K562 (cell line): ENCODE results near the gene COL4A1. TPM values are rescaled to one million over a fixed set of nuclear protein-coding genes. Genes with fewer than 3 reads are reported as not detected.

Experiments
- ATAC-seq: fragments of 200-7000 bp; cut with Tn5 transposase; 3 replicates; pipeline ENCODE4 v1.9.1; 2020; ENCODE audit warnings: moderate library complexity
- BruUV-seq: library from RNA; stranded (reverse); fragments of 400-500 nt; replicated peaks from 2 replicates; lab custom pipeline; 2021; lab: Mats Ljungman, UMichigan
- CTCF ChIA-PET: fragments of 300-600 bp; formaldehyde crosslinking; extraction: SDS; loops from one replicate; lab custom pipeline; 2021; ENCODE audit warnings: low intra/inter-chr PET ratio; lab: Yijun Ruan, JAX
- POLR2A ChIA-PET: fragments of 300-600, 350-650 bp; sonication (Branson Sonifier 250); formaldehyde crosslinking; extraction: SDS; loops from one replicate; lab custom pipeline; 2021; ENCODE audit warnings: antibody characterized with exemption, inconsistent platforms; lab: Yijun Ruan, JAX
- DNase-seq, 4 experiments: peaks; one replicate each; pipeline versions ENCODE4 v3.0.0 to v3.0.0-alpha.2; 2011 to 2018; ENCODE audit warnings: low spot score in 3 of 4, mixed read lengths in 3 of 4; ENCODE audit errors: extremely low read depth in 1 of 4
- FAIRE-seq: peaks from 2 replicates; lab custom pipeline; 2011; peaks lifted over from hg19 to GRCh38; lab: Jason Lieb, UNC
- H2AFZ ChIP-seq: 2 replicates; pipeline ENCODE4 v1.6.0; 2011; ENCODE audit warnings: low read depth, low read length, control low read depth, inconsistent platforms
- H3K27ac ChIP-seq: fragments of 200-600 bp; 3 replicates; pipeline ENCODE4 v1.8.0; 2011; ENCODE audit warnings: low read depth, mild to moderate bottlenecking, control low read depth, inconsistent platforms, low read length, moderate library complexity, mixed read lengths; ENCODE audit errors: extremely low read depth
- H3K27me3 ChIP-seq, 2 experiments: fragments of 300-600 bp in 1 of 2; 2 replicates in 1 of 2; 3 replicates in 1 of 2; pipeline versions ENCODE4 v1.6.0 to v1.8.0; 2011; ENCODE audit warnings: inconsistent platforms in 2 of 2, low read length in 2 of 2, mild to moderate bottlenecking in 1 of 2, mixed read lengths in 1 of 2, moderate library complexity in 1 of 2; ENCODE audit not compliant: control insufficient read depth in 2 of 2, insufficient read depth in 2 of 2
- H3K36me3 ChIP-seq: fragments of 300-600 bp; 3 replicates; pipeline ENCODE4 v1.8.0; 2011; ENCODE audit warnings: mild to moderate bottlenecking, low read length, inconsistent platforms; ENCODE audit not compliant: control insufficient read depth, insufficient read depth
- H3K4me1 ChIP-seq, 2 experiments: fragments of 200-600 bp in 1 of 2; replicated peaks in 1 of 2; 2 replicates in 1 of 2; 3 replicates in 1 of 2; pipeline versions ENCODE4 v1.5.1 to v1.8.0; 2011; ENCODE audit warnings: inconsistent platforms in 2 of 2, low read length in 2 of 2, mild to moderate bottlenecking in 1 of 2, mixed read lengths in 1 of 2, moderate library complexity in 1 of 2; ENCODE audit not compliant: control insufficient read depth in 2 of 2, insufficient read depth in 2 of 2
- H3K4me2 ChIP-seq: 2 replicates; pipeline ENCODE4 v1.6.1; 2011; ENCODE audit warnings: low read length, control low read depth, inconsistent platforms, mixed read lengths; ENCODE audit not compliant: insufficient read depth
- H3K4me3 ChIP-seq: fragments of 200-600 bp; sonication (generic), shearing (Covaris generic); 2 replicates; pipeline ENCODE4 v1.5.1; 2016; ENCODE audit warnings: control low read depth, inconsistent platforms
- H3K79me2 ChIP-seq: fragments of 200-600 bp; 3 replicates; pipeline ENCODE4 v1.8.0; 2011; ENCODE audit warnings: low read length, inconsistent platforms; ENCODE audit not compliant: control insufficient read depth, insufficient read depth
- H3K9ac ChIP-seq, 2 experiments: 2 replicates each; pipeline versions ENCODE4 v1.6.0 to v1.6.1; 2011; ENCODE audit warnings: low read depth in 2 of 2, low read length in 2 of 2, control low read depth in 1 of 2, inconsistent platforms in 1 of 2, mild to moderate bottlenecking in 1 of 2, mixed read lengths in 1 of 2; ENCODE audit not compliant: insufficient read depth in 1 of 2
- H3K9me1 ChIP-seq: one replicate; pipeline ENCODE4 v1.6.0; 2011; ENCODE audit warnings: inconsistent platforms, mild to moderate bottlenecking, low read length, moderate library complexity; ENCODE audit not compliant: control insufficient read depth, insufficient read depth
- H3K9me3 ChIP-seq: replicated peaks from 2 replicates; pipeline ENCODE4 v1.5.1; 2011; ENCODE audit warnings: low read depth, low read length, inconsistent platforms; ENCODE audit not compliant: control insufficient read depth, insufficient read depth
- H4K20me1 ChIP-seq: replicated peaks from 2 replicates; pipeline ENCODE4 v1.6.1; 2011; ENCODE audit warnings: low read length, inconsistent platforms, mixed read lengths; ENCODE audit not compliant: control insufficient read depth, insufficient read depth
- FOXJ2 ChIP-seq: fragments of 200-800 bp; sonication (Bioruptor generic); IDR thresholded peaks from 2 replicates; pipeline ENCODE4 v1.6.1; 2016; ENCODE audit warnings: missing genetic modification characterization, missing compliant biosample characterization
- FOXM1 ChIP-seq, 2 experiments: fragments of 450-650 bp in 1 of 2; sonication (generic) in 1 of 2; formaldehyde crosslinking in 1 of 2; IDR thresholded peaks; 2 replicates each; pipeline versions ENCODE4 v1.6.1 to v1.9.0; 2017 to 2022; ENCODE audit warnings: low read depth in 2 of 2, mild to moderate bottlenecking in 2 of 2, missing genetic modification reagents in 1 of 2, moderate library complexity in 1 of 2
- HNRNPH1 ChIP-seq: fragments of 200-400 bp; formaldehyde crosslinking; optimal IDR thresholded peaks from 2 replicates; pipeline ENCODE3; 2017; ENCODE audit warnings: low read depth, mild to moderate bottlenecking, low read length, moderate library complexity
- KAT8 ChIP-seq: fragments of 450-650 bp; IDR thresholded peaks from 2 replicates; pipeline ENCODE4 v1.6.1; 2016; ENCODE audit warnings: low read depth, mild to moderate bottlenecking
- MCM5 ChIP-seq: fragments of 450-650 bp; IDR thresholded peaks from 2 replicates; pipeline ENCODE4 v1.6.1; 2016; ENCODE audit warnings: low read depth
- NUFIP1 ChIP-seq: fragments of 450-650 bp; IDR thresholded peaks from 2 replicates; pipeline ENCODE4 v1.6.1; 2018; ENCODE audit not compliant: partially characterized antibody
- ZNF134 ChIP-seq: fragments of 250-450 bp; sonication (Bioruptor Pico); conservative IDR thresholded peaks from 2 replicates; pipeline ENCODE4 v1.4.0; 2020
- WGBS: fragments of 100-300 bp; shearing (Covaris generic); methylation state at CpG from one replicate; pipeline ENCODE4 v1.1.6; 2016; ENCODE audit warnings: low coverage, mixed read lengths; ENCODE audit not compliant: insufficient coverage; ENCODE audit errors: missing lambda C conversion rate; 5-methylcytosine and 5-hydroxymethylcytosine counted together
- in situ Hi-C: fragments of 300-500 bp; cut with MboI; formaldehyde crosslinking; loops from 4 replicates; pipeline ENCODE4 v1.15.0; 2018; ENCODE audit warnings: inconsistent platforms, mixed read lengths
- intact Hi-C: fragments of 100-400 bp; cut with micrococcal nuclease; formaldehyde crosslinking; loops from 2 replicates; pipeline ENCODE4 v1.14.2; 2022
- polyA plus RNA-seq, 8 experiments: library from polyadenylated mRNA; depleted of rRNA in 4 of 8; stranded (reverse) in 5 of 8; unstranded in 3 of 8; fragments of >200 nt; fragmentation: Nextera tagmentation in 2 of 8; fragmentation: Illumina TruSeq in 1 of 8; extraction: Ambion mirVana in 2 of 8; extraction: Trizol in 1 of 8; gene quantifications; 2 replicates each; pipeline versions ENCODE4 v1.2.1 to v1.2.3, GENCODE V29; 2011 to 2014; ENCODE audit warnings: inconsistent platforms in 1 of 8, missing spikeins in 1 of 8
- total RNA-seq, 7 experiments: library from RNA; depleted of rRNA in 6 of 7; stranded (reverse); fragments of >200 nt in 6 of 7; fragmentation: Illumina TruSeq in 2 of 7; extraction: Trizol in 2 of 7; gene quantifications; 2 replicates each; pipeline versions ENCODE4 v1.2.1 to v1.2.3, GENCODE V29; 2011 to 2021; ENCODE audit warnings: low replicate concordance in 1 of 7
- TF ChIP-seq, protein P1 (sequence below), 3 experiments: fragments of 200-800 bp in 1 of 3; fragments of 250-450 bp in 1 of 3; fragments of 450-650 bp in 1 of 3; sonication (Bioruptor Pico) in 1 of 3; sonication (Bioruptor generic) in 1 of 3; formaldehyde crosslinking in 1 of 3; IDR thresholded peaks; 2 replicates each; pipeline versions ENCODE4 v1.6.1 to v1.8.0; 2016 to 2022; ENCODE audit warnings: mild to moderate bottlenecking in 2 of 3, missing genetic modification characterization in 2 of 3, missing compliant biosample characterization in 1 of 3, moderate library complexity in 1 of 3

The COL4A1 gene
- total and polyA plus RNA-seq, 9 of the 15 experiments (the other 6 are each of a cell fraction or from before 2014, with no cell fraction given) = 0.35 TPM; not detected in 8

DNA sequence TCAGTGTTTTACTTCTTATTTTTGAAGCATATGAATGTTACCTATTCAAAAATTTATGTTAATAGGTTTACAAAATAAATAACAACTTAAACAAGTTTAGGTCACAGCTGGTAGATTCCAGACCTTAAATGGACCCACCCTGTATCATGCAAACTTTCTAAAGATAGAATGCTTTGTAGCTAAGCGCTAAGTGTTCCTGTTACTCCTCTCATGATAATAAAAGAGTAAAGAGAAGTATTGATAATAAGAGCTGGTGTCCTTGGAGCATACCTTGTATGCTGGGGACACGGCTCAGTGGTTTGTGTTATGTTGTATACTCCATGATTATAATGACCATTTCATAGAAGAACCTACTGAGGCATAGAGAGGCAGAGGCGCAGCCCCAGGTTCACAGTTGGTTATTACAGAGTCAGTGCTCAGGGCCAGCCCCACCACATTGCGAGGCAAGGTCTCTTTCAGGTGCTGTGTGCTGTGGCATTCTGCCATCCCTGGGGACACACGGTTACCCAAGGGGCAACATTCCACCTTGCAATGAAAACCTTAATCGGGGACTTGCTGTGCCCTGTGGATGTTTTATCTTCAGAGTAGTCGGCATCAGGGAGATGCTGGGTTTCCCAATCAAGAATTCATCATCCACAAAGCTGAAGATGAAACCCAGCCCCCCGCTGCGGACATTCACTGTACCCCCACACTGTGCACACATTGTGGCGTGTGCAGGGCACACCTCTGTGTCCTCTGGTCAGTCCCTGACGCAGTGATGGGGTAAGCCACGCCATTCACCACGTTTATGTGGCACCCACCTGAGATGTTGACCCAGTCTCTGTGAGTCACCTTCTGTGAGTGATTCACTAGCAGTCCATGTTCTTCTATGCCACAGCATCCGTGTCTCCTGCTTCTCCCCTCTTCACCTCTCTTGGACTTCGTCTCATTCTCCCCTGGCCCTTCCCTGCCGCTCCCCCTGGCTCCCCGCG, 186.7 kb downstream of the COL4A1 start:
- H2AFZ ChIP-seq = no peak overlapping the region

More for the DNA sequence above, 186.7 kb downstream of the COL4A1 start:
- no peaks in the 10 kb centered on the region; the same call in 1 of the 2 replicates for H4K20me1 ChIP-seq
- H3K36me3 ChIP-seq = no peaks in the 10 kb centered on the region
- H3K27me3 ChIP-seq = peaks cover 2 to 42% of the 10 kb centered on the region in 2 experiments; a peak in 4 of 5 replicates
- no peaks in the 10 kb centered on the region for H3K9me3 ChIP-seq
- no peak for DNase-seq
- CTCF ChIA-PET = no interaction called here
- H3K4me2 ChIP-seq = no peak overlapping the region
- no peak for FAIRE-seq
- no peak for TF ChIP-seq FOXM1 (IDR thresholded peaks at IDR 0.05; ENCODE audit: low read depth)
- TF ChIP-seq FOXM1 (CRISPR knock-in tag; IDR thresholded peaks at IDR 0.05; ENCODE audit: low read depth) = no peak
- no peak for TF ChIP-seq FOXJ2 (tag)
- TF ChIP-seq KAT8 = no peak
- no peak for TF ChIP-seq HNRNPH1
- TF ChIP-seq NUFIP1 = no peak
- TF ChIP-seq, protein P1, sequence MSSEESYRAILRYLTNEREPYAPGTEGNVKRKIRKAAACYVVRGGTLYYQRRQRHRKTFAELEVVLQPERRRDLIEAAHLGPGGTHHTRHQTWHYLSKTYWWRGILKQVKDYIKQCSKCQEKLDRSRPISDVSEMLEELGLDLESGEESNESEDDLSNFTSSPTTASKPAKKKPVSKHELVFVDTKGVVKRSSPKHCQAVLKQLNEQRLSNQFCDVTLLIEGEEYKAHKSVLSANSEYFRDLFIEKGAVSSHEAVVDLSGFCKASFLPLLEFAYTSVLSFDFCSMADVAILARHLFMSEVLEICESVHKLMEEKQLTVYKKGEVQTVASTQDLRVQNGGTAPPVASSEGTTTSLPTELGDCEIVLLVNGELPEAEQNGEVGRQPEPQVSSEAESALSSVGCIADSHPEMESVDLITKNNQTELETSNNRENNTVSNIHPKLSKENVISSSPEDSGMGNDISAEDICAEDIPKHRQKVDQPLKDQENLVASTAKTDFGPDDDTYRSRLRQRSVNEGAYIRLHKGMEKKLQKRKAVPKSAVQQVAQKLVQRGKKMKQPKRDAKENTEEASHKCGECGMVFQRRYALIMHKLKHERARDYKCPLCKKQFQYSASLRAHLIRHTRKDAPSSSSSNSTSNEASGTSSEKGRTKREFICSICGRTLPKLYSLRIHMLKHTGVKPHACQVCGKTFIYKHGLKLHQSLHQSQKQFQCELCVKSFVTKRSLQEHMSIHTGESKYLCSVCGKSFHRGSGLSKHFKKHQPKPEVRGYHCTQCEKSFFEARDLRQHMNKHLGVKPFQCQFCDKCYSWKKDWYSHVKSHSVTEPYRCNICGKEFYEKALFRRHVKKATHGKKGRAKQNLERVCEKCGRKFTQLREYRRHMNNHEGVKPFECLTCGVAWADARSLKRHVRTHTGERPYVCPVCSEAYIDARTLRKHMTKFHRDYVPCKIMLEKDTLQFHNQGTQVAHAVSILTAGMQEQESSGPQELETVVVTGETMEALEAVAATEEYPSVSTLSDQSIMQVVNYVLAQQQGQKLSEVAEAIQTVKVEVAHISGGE (CRISPR knock-in tag; IDR thresholded peaks at IDR 0.05) = no peak
- TF ChIP-seq ZNF134 = no peak
- no peak for TF ChIP-seq MCM5
- H3K4me3 ChIP-seq = no peak overlapping the region
- H3K9me1 ChIP-seq = no peaks in the 10 kb centered on the region
- BruUV-seq = no TSS peak
- peaks cover 0 to 3% of the 10 kb centered on the region in 2 experiments; a peak in 1 of 5 replicates for H3K4me1 ChIP-seq
- 1% methylated on average over 16 of the region's 18 CpGs for WGBS
- no peak for ATAC-seq
- no peaks in the 10 kb centered on the region for H3K79me2 ChIP-seq
- intact Hi-C loops (loop anchor here (10.0 kb wide), 1 partner anchor 975 kb away; no protein-coding TSS in a partner anchor), in situ Hi-C loops (loop anchor here (25.0 kb wide), 1 partner anchor 1158 kb away; no protein-coding TSS in a partner anchor)
- H3K27ac ChIP-seq = no peak overlapping the region
- POLR2A ChIA-PET = no interaction called here
- no peak overlapping the region for H3K9ac ChIP-seq
